Activated B cell treated with CpG ODN at 0.5 μM for 24 hours (primary cell): ENCODE measurements around the gene ALLC. TPM values are rescaled to one million over a fixed set of nuclear protein-coding genes. Genes with fewer than 3 reads are reported as not detected.
"Not testable (repeated sequence)": the region's sequence is repeated elsewhere in the genome, so short reads cannot be mapped to it uniquely, and the experiment has no call there.

Experiments
- ATAC-seq: fragments of 200-7000 bp; cut with Tn5 transposase; one replicate; pipeline ENCODE4 v1.10.0; 2021; ENCODE audit warnings: low read depth, mild to moderate bottlenecking, moderate library complexity
- CTCF ChIA-PET: fragments of 350-600 bp; sonication (Branson Sonifier 250); formaldehyde crosslinking; loops from one replicate; lab custom pipeline; 2021; ENCODE audit warnings: antibody characterized with exemption; lab: Charles Lee
- POLR2A ChIA-PET: fragments of 350-600 bp; sonication (Branson Sonifier 250); formaldehyde crosslinking; loops from one replicate; lab custom pipeline; 2021; ENCODE audit warnings: antibody characterized with exemption; lab: Charles Lee
- DNase-seq: peaks from one replicate; pipeline ENCODE4 v3.0.0; 2022
- H3K27ac Mint-ChIP-seq: one replicate; pipeline ENCODE4 v1.8.0; 2020; ENCODE audit warnings: mixed read lengths
- H3K27me3 Mint-ChIP-seq: one replicate; pipeline ENCODE4 v1.8.0; 2021; ENCODE audit warnings: mixed read lengths
- H3K36me3 Mint-ChIP-seq: one replicate; pipeline ENCODE4 v1.8.0; 2021; ENCODE audit warnings: low read depth, mixed read lengths
- H3K4me1 Mint-ChIP-seq: one replicate; pipeline ENCODE4 v1.8.0; 2021; ENCODE audit warnings: mixed read lengths
- H3K4me3 Mint-ChIP-seq: one replicate; pipeline ENCODE4 v1.8.0; 2020; ENCODE audit warnings: mild to moderate bottlenecking, mixed read lengths
- H3K9me3 Mint-ChIP-seq: one replicate; pipeline ENCODE4 v1.8.0; 2020; ENCODE audit warnings: mixed read lengths
- CTCF ChIP-seq: fragments of 200-600 bp; IDR thresholded peaks from one replicate; pipeline ENCODE4 v1.8.0; 2022; ENCODE audit warnings: antibody characterized with exemption, mild to moderate bottlenecking
- intact Hi-C: fragments of 100-400 bp; cut with micrococcal nuclease; formaldehyde crosslinking; loops from one replicate; pipeline ENCODE4 v1.15.1; 2024
- total RNA-seq: library from RNA; stranded (reverse); gene quantifications from 2 replicates; pipeline ENCODE4 v1.2.3, GENCODE V29; 2022

ALLC gene
- total RNA-seq, 1 donor from 2014 or later, result not detected

GRCh38 chr2:3633089-3633981 is 24.7 kb upstream of the ALLC start:
- CTCF ChIA-PET, result no interaction called here

GRCh38 chr2:3633982-3634595 is 23.9 kb upstream of the ALLC start:
- no peaks in the 10 kb centered on the region for H3K4me1 Mint-ChIP-seq
- H3K27me3 Mint-ChIP-seq, result peaks cover 3% of the 10 kb centered on the region
- intact Hi-C loops, result no loop called here
- no peaks in the 10 kb centered on the region for H3K36me3 Mint-ChIP-seq
- H3K27ac Mint-ChIP-seq, result no peak overlapping the region
- no peak for ATAC-seq
- DNase-seq, result no peak
- CTCF ChIA-PET, result no interaction called here
- H3K4me3 Mint-ChIP-seq, result no peak overlapping the region
- H3K9me3 Mint-ChIP-seq, result no peaks in the 10 kb centered on the region
- POLR2A ChIA-PET, result no interaction called here
- TF ChIP-seq CTCF, result no peak

More at GRCh38 chr2:3633089-3633981, 24.7 kb upstream of the ALLC start:
- Mint-ChIP-seq H3K9me3 (no peaks in the 10 kb centered on the region), H3K4me1 (no peaks in the 10 kb centered on the region), H3K36me3 (no peaks in the 10 kb centered on the region), H3K27me3 (peaks cover 3% of the 10 kb centered on the region), H3K4me3 (no peak overlapping the region), H3K27ac (no peak overlapping the region)
- intact Hi-C loops, result no loop called here
- POLR2A ChIA-PET, result no interaction called here
- ATAC-seq, result no peak
- DNase-seq, result no peak
- no peak for TF ChIP-seq CTCF

DNA sequence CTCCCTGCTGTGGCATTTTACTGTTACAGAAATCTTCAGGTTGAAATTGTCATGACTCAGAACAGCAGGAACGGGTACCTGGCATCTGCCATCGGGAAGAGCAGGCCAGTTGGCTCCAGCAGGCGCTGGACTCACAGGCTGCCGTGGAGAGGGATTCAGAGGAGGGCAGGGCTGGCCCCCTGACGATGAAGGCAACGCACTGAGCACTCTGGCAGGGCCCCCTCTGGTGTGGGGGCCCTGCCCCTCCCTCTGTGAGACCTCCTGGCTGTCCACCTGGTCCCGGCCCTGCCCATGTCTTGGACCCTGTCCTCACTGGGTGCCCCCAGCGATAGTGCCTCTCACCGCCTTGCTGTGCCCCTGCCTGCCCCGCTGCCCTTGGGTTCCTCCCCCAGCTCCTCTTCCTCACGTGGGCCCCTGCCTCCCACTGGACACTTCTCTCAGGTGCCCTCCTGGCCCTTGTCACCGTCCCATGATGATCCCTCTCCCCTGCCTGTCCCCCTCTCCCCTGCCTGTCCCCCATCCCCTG is 23.3 kb upstream of the ALLC start:
- H3K36me3 Mint-ChIP-seq, result no peaks in the 10 kb centered on the region
- H3K27me3 Mint-ChIP-seq, result peaks cover 3% of the 10 kb centered on the region
- intact Hi-C loops, result no loop called here
- H3K9me3 Mint-ChIP-seq, result no peaks in the 10 kb centered on the region
- no peak overlapping the region for H3K27ac Mint-ChIP-seq
- CTCF ChIA-PET, result no interaction called here
- no peak overlapping the region for H3K4me3 Mint-ChIP-seq
- TF ChIP-seq CTCF, result no peak
- no peak for DNase-seq
- no peak for ATAC-seq
- no peaks in the 10 kb centered on the region for H3K4me1 Mint-ChIP-seq
- POLR2A ChIA-PET, result no interaction called here

DNA sequence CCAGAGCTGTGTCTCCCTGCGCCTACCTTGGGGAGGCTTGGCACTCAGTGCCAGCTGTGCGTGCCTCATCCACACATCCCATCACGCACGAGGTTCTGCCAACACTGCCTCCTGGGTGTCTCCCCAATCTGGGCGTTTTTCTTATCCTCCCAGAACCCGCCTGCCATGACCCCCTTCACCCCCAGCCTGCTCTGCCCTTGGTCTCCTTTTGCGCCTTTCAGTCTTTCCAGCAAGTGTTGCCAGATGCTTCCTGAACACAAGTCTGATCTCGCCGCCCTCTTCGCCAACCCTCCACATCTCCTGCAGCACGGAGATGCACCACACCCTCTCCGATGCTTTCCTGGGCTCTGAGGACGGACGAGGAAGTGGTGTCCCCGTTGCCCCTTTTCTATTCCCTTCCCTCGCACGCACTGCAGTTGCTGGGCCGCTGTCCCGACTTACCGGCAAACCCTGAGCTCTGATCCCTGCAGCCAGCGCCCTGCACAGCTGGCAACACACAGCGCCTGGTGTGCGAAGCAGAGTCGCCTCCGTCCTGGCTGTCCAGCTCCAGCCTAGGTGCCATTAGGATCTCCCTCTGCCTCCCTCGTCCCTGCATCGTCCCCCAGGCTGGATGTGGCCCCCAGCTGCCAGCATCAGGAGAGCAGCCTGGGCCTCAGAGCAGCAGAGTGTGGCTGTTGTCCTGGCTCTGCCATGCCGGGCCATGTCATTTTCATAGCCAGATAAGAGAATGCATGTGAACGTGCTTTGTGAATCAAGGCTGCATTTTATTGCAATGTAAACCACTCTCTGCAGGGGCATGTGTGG is 22.6 kb upstream of the ALLC start:
- Mint-ChIP-seq H3K4me1 (no peaks in the 10 kb centered on the region), H3K4me3 (no peak overlapping the region), H3K36me3 (no peaks in the 10 kb centered on the region), H3K27me3 (peaks cover 3% of the 10 kb centered on the region), H3K27ac (no peak overlapping the region), H3K9me3 (no peaks in the 10 kb centered on the region)
- ChIA-PET CTCF (no interaction called here), POLR2A (no interaction called here)
- DNase-seq (peak; percentile 1), ATAC-seq (no peak)
- intact Hi-C loops, result no loop called here
- TF ChIP-seq CTCF, result no peak

- H3K36me3 Mint-ChIP-seq, H3K4me1 Mint-ChIP-seq, intact Hi-C loops, H3K27ac Mint-ChIP-seq, CTCF ChIA-PET, DNase-seq, H3K9me3 Mint-ChIP-seq, H3K4me3 Mint-ChIP-seq, ATAC-seq, POLR2A ChIA-PET, H3K27me3 Mint-ChIP-seq: not testable (repeated sequence)
Observed at GRCh38 chr2:3635975-3636327, 22.0 kb upstream of the ALLC start.
